HG02970 (cell line): Measurements from ENCODE around the gene DSN1.

Experiments
- ATAC-seq: cut with Tn5 transposase; IDR thresholded peaks from one replicate; pipeline ENCODE4 v1.9.1; 2021; ENCODE audit warnings: mild to moderate bottlenecking, moderate library complexity, moderate number of reproducible peaks; ENCODE audit not compliant: unreplicated experiment, low FRiP score

Gene DSN1

GRCh38 chr20:36760647-36761046 lies 12.9 kb downstream of the DSN1 start:
- ATAC-seq, result no peak

- ATAC-seq, result no peak
These were observed 15.3 kb downstream of the DSN1 start for GRCh38 chr20:36758276-36758675.

- no peak for ATAC-seq
These were observed 17.1 kb downstream of the DSN1 start for GRCh38 chr20:36756496-36756895.

GRCh38 chr20:36754656-36755222 lies 18.8 kb downstream of the DSN1 start:
- ATAC-seq, result no peak

- no peak for ATAC-seq
These were observed 21.0 kb downstream of the DSN1 start for GRCh38 chr20:36752582-36752981.

- peak; percentile 90 for ATAC-seq
These were observed 27.5 kb downstream of the DSN1 start, which contains the start of gene NDRG3 for GRCh38 chr20:36745927-36746659. NDRG3 (minus strand) TSS chr20:36746090; CDS start chr20:36721735, 24,355 bp downstream.

GRCh38 chr20:36745234-36745926 lies 28.2 kb downstream of the DSN1 start:
- ATAC-seq, result no peak

GRCh38 chr20:36744764-36745191 lies 28.8 kb downstream of the DSN1 start:
- no peak for ATAC-seq

GRCh38 chr20:36744243-36744642 lies 29.3 kb downstream of the DSN1 start:
- no peak for ATAC-seq

- no peak for ATAC-seq
These were observed 31.0 kb downstream of the DSN1 start for GRCh38 chr20:36742558-36742957.

- no peak for ATAC-seq
These were observed 32.5 kb downstream of the DSN1 start for GRCh38 chr20:36741072-36741471.

GRCh38 chr20:36737183-36737499 lies 36.4 kb downstream of the DSN1 start:
- ATAC-seq, result no peak

GRCh38 chr20:36736451-36737182 lies 36.9 kb downstream of the DSN1 start:
- no peak for ATAC-seq

- no peak for ATAC-seq
These were observed 41.1 kb downstream of the DSN1 start for GRCh38 chr20:36732456-36732855.

GRCh38 chr20:36728986-36729385 lies 44.6 kb downstream of the DSN1 start:
- ATAC-seq, result no peak

- ATAC-seq, result no peak
These were observed 47.4 kb downstream of the DSN1 start for GRCh38 chr20:36726168-36726567.

- ATAC-seq, result no peak
These were observed 53.1 kb downstream of the DSN1 start for GRCh38 chr20:36720510-36720909.

- ATAC-seq, result no peak
These were observed 55.9 kb downstream of the DSN1 start for GRCh38 chr20:36717657-36718056.

- ATAC-seq, result no peak
These were observed 56.5 kb downstream of the DSN1 start for GRCh38 chr20:36717021-36717420.

GRCh38 chr20:36712775-36713174 lies 60.8 kb downstream of the DSN1 start:
- no peak for ATAC-seq

- no peak for ATAC-seq
These were observed 64.4 kb downstream of the DSN1 start for GRCh38 chr20:36709126-36709525.
